PFSK-1 (cell line): ENCODE results near the gene LRRC4.

Experiments
- FOXP2 ChIP-seq: optimal IDR thresholded peaks from 2 replicates; pipeline ENCODE3; 2011; ENCODE audit warnings: borderline replicate concordance, control low read depth, inconsistent platforms; ENCODE audit not compliant: insufficient read depth; ENCODE audit errors: extremely low read length, extremely low read depth
- POLR2AphosphoS5 ChIP-seq: IDR thresholded peaks from 2 replicates; pipeline ENCODE4 v1.6.1; 2012; ENCODE audit warnings: low read depth, mild to moderate bottlenecking, control low read depth, low read length, moderate library complexity
- SIN3A ChIP-seq: IDR thresholded peaks from 2 replicates; pipeline ENCODE4 v1.6.1; 2012; ENCODE audit warnings: mild to moderate bottlenecking, low read length, moderate library complexity, borderline replicate concordance; ENCODE audit not compliant: insufficient read depth
- TAF1 ChIP-seq: IDR thresholded peaks from 2 replicates; pipeline ENCODE4 v1.6.1; 2012; ENCODE audit warnings: low read length, control low read depth, borderline replicate concordance; ENCODE audit not compliant: insufficient read depth
- TF ChIP-seq, protein P1 (sequence below), 2 experiments: IDR thresholded peaks; 2 replicates each; pipeline versions ENCODE4 v1.6.1 to v1.8.0; 2011 to 2012; ENCODE audit warnings: low read depth in 2 of 2, low read length in 2 of 2, control low read depth in 1 of 2, inconsistent platforms in 1 of 2, mild to moderate bottlenecking in 1 of 2, moderate library complexity in 1 of 2; ENCODE audit not compliant: insufficient read depth in 1 of 2

Gene LRRC4

GRCh38 chr7:128006550-128007302, 24.5 kb downstream of the LRRC4 start:
- no peak for TF ChIP-seq FOXP2
- TF ChIP-seq, protein P1, sequence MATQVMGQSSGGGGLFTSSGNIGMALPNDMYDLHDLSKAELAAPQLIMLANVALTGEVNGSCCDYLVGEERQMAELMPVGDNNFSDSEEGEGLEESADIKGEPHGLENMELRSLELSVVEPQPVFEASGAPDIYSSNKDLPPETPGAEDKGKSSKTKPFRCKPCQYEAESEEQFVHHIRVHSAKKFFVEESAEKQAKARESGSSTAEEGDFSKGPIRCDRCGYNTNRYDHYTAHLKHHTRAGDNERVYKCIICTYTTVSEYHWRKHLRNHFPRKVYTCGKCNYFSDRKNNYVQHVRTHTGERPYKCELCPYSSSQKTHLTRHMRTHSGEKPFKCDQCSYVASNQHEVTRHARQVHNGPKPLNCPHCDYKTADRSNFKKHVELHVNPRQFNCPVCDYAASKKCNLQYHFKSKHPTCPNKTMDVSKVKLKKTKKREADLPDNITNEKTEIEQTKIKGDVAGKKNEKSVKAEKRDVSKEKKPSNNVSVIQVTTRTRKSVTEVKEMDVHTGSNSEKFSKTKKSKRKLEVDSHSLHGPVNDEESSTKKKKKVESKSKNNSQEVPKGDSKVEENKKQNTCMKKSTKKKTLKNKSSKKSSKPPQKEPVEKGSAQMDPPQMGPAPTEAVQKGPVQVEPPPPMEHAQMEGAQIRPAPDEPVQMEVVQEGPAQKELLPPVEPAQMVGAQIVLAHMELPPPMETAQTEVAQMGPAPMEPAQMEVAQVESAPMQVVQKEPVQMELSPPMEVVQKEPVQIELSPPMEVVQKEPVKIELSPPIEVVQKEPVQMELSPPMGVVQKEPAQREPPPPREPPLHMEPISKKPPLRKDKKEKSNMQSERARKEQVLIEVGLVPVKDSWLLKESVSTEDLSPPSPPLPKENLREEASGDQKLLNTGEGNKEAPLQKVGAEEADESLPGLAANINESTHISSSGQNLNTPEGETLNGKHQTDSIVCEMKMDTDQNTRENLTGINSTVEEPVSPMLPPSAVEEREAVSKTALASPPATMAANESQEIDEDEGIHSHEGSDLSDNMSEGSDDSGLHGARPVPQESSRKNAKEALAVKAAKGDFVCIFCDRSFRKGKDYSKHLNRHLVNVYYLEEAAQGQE (IDR thresholded peaks at IDR 0.05; ENCODE audit: insufficient read depth in 1 of 2, low read depth in 2 of 2, low read length in 2 of 2) = no peak
- TF ChIP-seq TAF1 = no peak
- no peak for TF ChIP-seq SIN3A

GRCh38 chr7:128005759-128006159, 25.5 kb downstream of the LRRC4 start:
- no peak for TF ChIP-seq TAF1

- TF ChIP-seq SIN3A (no peak), POLR2AphosphoS5 (no peak), TAF1 (no peak), FOXP2 (no peak)
- TF ChIP-seq, protein P1 (IDR thresholded peaks at IDR 0.05; ENCODE audit: insufficient read depth in 1 of 2, low read depth in 2 of 2, low read length in 2 of 2) = no peak
Observed at GRCh38 chr7:128005117-128005516, 26.1 kb downstream of the LRRC4 start.

- TF ChIP-seq POLR2AphosphoS5 = no peak
Observed at GRCh38 chr7:128004623-128005022, 26.6 kb downstream of the LRRC4 start.

GRCh38 chr7:128003787-128004186, 27.4 kb downstream of the LRRC4 start:
- TF ChIP-seq POLR2AphosphoS5 = no peak
- TF ChIP-seq TAF1 = no peak
- TF ChIP-seq FOXP2 = no peak
- TF ChIP-seq, protein P1 (IDR thresholded peaks at IDR 0.05; ENCODE audit: insufficient read depth in 1 of 2, low read depth in 2 of 2, low read length in 2 of 2) = no peak
- TF ChIP-seq SIN3A = no peak

DNA sequence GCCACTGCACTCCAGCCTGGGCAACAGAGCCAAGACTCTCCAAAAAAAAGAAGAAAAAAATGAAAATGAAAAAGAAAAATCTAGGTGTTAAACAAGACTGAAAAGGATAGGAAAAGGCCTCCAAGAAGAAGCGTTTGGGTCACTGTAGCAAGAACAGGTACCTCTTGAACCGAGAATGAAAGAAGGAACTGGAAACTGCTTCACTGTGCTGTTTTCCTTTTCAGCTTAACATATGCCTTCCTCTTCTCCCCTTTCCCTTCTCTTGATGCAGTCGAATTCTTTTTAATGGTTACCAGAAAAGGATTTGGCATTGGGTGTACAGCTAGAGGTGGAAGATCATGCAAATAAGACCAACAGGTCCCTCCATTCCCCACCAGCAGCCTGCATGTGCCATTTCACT, 28.1 kb downstream of the LRRC4 start:
- no peak for TF ChIP-seq FOXP2
- no peak for TF ChIP-seq POLR2AphosphoS5
- TF ChIP-seq SIN3A = no peak
- no peak for TF ChIP-seq TAF1
- TF ChIP-seq, protein P1 (IDR thresholded peaks at IDR 0.05; ENCODE audit: insufficient read depth in 1 of 2, low read depth in 2 of 2, low read length in 2 of 2) = no peak
